ENCODE measurements around the gene GALNT4. TPM values are rescaled to one million over a fixed set of nuclear protein-coding genes. Genes with fewer than 3 reads are reported as not detected.
A peak's percentile ranks its signal among the peaks of the same experiment; 100 is the strongest.

Gene GALNT4
- total RNA-seq, 2 experiments from 2014 or later: 2.9 to 3.4 TPM

GRCh38 chr12:89528434-89528833, 3.8 kb upstream of the GALNT4 start:
- H3K4me3 Mint-ChIP-seq: no peak overlapping the region
- no peaks in the 10 kb centered on the region for H3K27me3 Mint-ChIP-seq (ENCODE audit: low read depth)
- DNase-seq: no peak
- no peak overlapping the region for H3K27ac Mint-ChIP-seq
- intact Hi-C loops (cut with micrococcal nuclease): no loop called here
- CTCF ChIA-PET: interaction anchor here (0.8 to 7.9 kb wide), 7 partner anchors 15 to 510 kb away, joined by 3 to 67 read pairs (median 3); no protein-coding TSS in a partner anchor
- no peaks in the 10 kb centered on the region for H3K9me3 Mint-ChIP-seq
- H3K36me3 Mint-ChIP-seq (ENCODE audit: low read depth): peaks cover 8% of the 10 kb centered on the region
- peaks cover 18% of the 10 kb centered on the region for H3K4me1 Mint-ChIP-seq (ENCODE audit: low read depth)

DNA sequence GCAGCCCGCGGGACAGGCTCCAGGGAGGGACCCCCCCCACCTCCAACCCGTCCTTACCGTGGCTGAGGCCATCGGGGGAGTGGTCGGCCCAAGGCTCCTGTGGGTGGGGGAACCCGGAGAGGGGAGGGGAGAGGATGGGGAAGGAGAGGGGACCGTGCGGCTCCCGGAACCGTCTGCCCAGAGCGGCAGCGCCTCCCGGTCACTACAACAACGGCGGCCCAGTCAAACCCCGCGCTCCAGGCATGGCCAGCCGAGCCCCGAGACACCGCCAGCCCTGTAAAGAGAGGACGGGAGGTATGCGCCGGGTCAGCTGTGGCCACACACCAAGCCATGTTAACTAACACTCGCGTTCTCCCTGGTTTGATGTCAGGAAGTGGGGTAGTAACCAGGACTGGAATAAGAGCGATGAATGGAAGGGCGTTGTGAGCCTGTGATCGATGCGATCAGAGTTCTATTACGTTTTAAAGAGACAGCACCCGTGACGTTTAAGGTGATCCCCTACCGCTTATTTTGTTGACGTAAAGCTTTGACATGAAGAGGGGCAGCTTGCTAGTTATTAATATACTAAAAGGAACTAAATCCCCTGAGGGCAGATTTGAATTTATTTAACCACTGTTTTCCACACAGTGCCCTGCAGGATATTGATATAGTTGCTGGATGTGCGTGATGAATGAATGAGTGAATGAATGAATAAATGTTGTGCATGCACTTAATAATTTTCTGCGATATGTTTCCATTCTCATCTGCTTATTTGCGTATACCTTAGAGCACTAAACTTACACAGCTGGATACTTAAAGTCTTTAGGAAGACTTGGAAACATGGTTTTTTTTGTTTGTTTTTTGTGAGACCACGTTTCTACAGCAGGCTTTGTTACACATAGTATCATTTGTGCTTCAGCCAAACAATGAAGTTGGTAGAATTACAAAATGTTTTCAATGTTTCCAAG, 1.5 kb upstream of the GALNT4 start, which contains the start of gene POC1B:
TSS of gene POC1B (minus strand) at position 224 of the 947 bp plus-strand sequence. CDS start at position 72, 152 bp downstream.
- peak; percentile 76 for DNase-seq
- Mint-ChIP-seq H3K4me3 (peak within 1 kb of the TSS; percentile 94), H3K9me3 (no peaks in the 10 kb centered on the region), H3K4me1 (ENCODE audit: low read depth) (peaks cover 40% of the 10 kb centered on the region), H3K27me3 (ENCODE audit: low read depth) (no peaks in the 10 kb centered on the region), H3K27ac (peak within 1 kb of the TSS; percentile 93), H3K36me3 (ENCODE audit: low read depth) (peaks cover 15% of the 10 kb centered on the region)
- intact Hi-C loops (cut with micrococcal nuclease): loop anchor here (1.0 to 2.0 kb wide), 7 partner anchors 127 to 1384 kb away; partner anchors contain the start of genes CEP290, DUSP6 and TMTC3
- CTCF ChIA-PET: interaction anchor here (0.5 to 7.9 kb wide), 7 partner anchors 55 to 511 kb away, joined by 3 to 67 read pairs (median 4); no protein-coding TSS in a partner anchor

DNA sequence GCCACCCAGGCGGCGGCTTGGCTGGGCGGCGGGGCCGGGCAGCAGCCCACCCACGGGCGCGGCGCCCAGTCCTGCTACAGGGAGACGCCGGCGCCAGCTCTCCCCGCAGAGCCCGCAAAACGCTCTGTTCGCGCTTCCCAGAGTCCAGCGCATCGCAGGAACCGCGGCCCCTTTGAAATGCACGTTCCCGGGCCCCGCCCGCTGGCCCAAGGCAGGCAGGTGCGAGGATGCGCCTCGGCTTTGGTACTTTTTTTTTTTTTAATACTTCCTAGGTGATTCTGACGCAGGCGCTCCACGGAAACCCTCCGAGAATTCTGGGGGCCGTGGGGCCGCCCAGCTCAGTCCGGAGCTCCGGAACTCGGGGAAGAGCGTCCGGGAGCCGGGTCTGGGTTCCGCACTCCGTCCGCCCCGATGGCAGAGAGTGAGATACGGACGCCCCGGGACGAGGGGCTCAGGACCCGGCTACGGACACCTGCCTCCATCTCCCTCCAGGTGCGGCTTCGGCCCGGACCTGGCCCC, 768 bp upstream of the GALNT4 start:
- DNase-seq: peak; percentile 60
- intact Hi-C loops (cut with micrococcal nuclease): no loop called here
- Mint-ChIP-seq H3K9me3 (no peaks in the 10 kb centered on the region), H3K4me1 (ENCODE audit: low read depth) (peaks cover 41% of the 10 kb centered on the region), H3K27ac (peak overlapping the region; percentile 93), H3K36me3 (ENCODE audit: low read depth) (peaks cover 15% of the 10 kb centered on the region), H3K4me3 (peak overlapping the region; percentile 94), H3K27me3 (ENCODE audit: low read depth) (no peaks in the 10 kb centered on the region)
- CTCF ChIA-PET: interaction anchor here (0.6 to 7.9 kb wide), 5 partner anchors 48 to 507 kb away, joined by 4 to 67 read pairs (median 6); no protein-coding TSS in a partner anchor

- Mint-ChIP-seq H3K36me3 (ENCODE audit: low read depth) (peaks cover 17% of the 10 kb centered on the region), H3K4me3 (peak overlapping the region; percentile 94), H3K27ac (peak overlapping the region; percentile 84), H3K9me3 (no peaks in the 10 kb centered on the region), H3K4me1 (ENCODE audit: low read depth) (peaks cover 41% of the 10 kb centered on the region), H3K27me3 (ENCODE audit: low read depth) (no peaks in the 10 kb centered on the region)
- intact Hi-C loops (cut with micrococcal nuclease): loop anchor here (1.0 kb wide), 3 partner anchors 29 to 484 kb away; no protein-coding TSS in a partner anchor
- CTCF ChIA-PET: interaction anchor here (0.6 to 7.9 kb wide), 12 partner anchors 9 to 505 kb away, joined by 3 to 67 read pairs (median 6); no protein-coding TSS in a partner anchor
- DNase-seq: no peak
These were observed 604 bp downstream of the GALNT4 start for GRCh38 chr12:89523843-89524540.

DNA sequence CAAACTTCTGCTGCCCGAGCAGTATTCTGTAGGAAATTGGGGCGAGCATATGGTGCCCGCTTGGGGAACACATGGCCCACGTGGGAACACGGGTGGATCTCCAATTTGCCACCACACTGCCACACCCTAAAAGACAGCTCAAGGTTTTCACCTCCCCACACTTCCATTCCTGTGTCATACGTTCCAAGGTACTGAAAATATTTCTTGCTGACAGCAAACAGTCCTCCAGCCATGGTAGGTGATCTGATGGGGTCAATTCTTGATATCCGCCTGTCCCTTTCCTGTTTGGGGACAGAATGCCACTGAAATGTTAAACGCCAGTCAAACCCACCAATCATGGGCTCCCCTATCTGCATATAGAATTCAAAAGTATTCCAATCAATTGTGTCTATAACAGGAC, 1.2 kb downstream of the GALNT4 start:
- Mint-ChIP-seq H3K27ac (no peak overlapping the region), H3K4me1 (ENCODE audit: low read depth) (peaks cover 44% of the 10 kb centered on the region), H3K27me3 (ENCODE audit: low read depth) (no peaks in the 10 kb centered on the region), H3K4me3 (peak overlapping the region; percentile 14), H3K36me3 (ENCODE audit: low read depth) (peaks cover 17% of the 10 kb centered on the region), H3K9me3 (no peaks in the 10 kb centered on the region)
- intact Hi-C loops (cut with micrococcal nuclease): no loop called here
- DNase-seq: no peak
- CTCF ChIA-PET: interaction anchor here (0.6 to 7.9 kb wide), 4 partner anchors 52 to 506 kb away, joined by 3 to 67 read pairs (median 6); no protein-coding TSS in a partner anchor

GRCh38 chr12:89521364-89522223, 3.0 kb downstream of the GALNT4 start:
- Mint-ChIP-seq H3K27ac (no peak overlapping the region), H3K36me3 (ENCODE audit: low read depth) (peaks cover 17% of the 10 kb centered on the region), H3K4me1 (ENCODE audit: low read depth) (peaks cover 41% of the 10 kb centered on the region), H3K27me3 (ENCODE audit: low read depth) (no peaks in the 10 kb centered on the region), H3K9me3 (no peaks in the 10 kb centered on the region), H3K4me3 (no peak overlapping the region)
- no peak for DNase-seq
- intact Hi-C loops (cut with micrococcal nuclease): no loop called here
- CTCF ChIA-PET: interaction anchor here (0.7 to 7.9 kb wide), 7 partner anchors 23 to 504 kb away, joined by 3 to 67 read pairs (median 3); no protein-coding TSS in a partner anchor

DNA sequence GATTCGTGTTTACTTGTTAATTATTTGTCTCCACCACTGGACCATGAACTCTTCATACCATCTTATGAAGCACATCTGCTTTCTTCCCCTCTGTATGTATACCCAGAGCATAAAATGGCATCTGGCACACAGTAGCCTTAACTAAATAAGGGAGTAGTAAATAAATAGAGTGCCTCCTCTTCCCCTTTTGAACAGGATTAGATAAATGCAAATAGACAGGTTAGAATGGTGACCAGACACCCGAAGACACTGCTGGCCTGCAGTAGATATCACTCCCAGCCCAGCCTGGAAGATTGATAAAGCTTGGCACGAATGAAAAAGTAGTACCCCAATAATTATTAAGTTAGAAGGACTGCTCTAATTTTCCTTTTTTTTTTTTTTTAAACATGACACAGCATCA, 6.9 kb downstream of the GALNT4 start:
- H3K4me1 Mint-ChIP-seq (ENCODE audit: low read depth): peaks cover 23% of the 10 kb centered on the region
- intact Hi-C loops (cut with micrococcal nuclease): no loop called here
- no peak overlapping the region for H3K27ac Mint-ChIP-seq
- H3K4me3 Mint-ChIP-seq: no peak overlapping the region
- H3K27me3 Mint-ChIP-seq (ENCODE audit: low read depth): no peaks in the 10 kb centered on the region
- no peak for DNase-seq
- peaks cover 3% of the 10 kb centered on the region for H3K36me3 Mint-ChIP-seq (ENCODE audit: low read depth)
- no peaks in the 10 kb centered on the region for H3K9me3 Mint-ChIP-seq
- CTCF ChIA-PET: interaction anchor here (0.5 to 0.8 kb wide), 3 partner anchors 18 to 1423 kb away, joined by 3 to 4 read pairs (median 4); no protein-coding TSS in a partner anchor

GRCh38 chr12:89516633-89517032, 8.0 kb downstream of the GALNT4 start:
- H3K4me1 Mint-ChIP-seq (ENCODE audit: low read depth): peaks cover 14% of the 10 kb centered on the region
- H3K4me3 Mint-ChIP-seq: no peak overlapping the region
- CTCF ChIA-PET: no interaction called here
- no peak for DNase-seq
- intact Hi-C loops (cut with micrococcal nuclease): no loop called here
- no peak overlapping the region for H3K27ac Mint-ChIP-seq
- peaks cover 2% of the 10 kb centered on the region for H3K36me3 Mint-ChIP-seq (ENCODE audit: low read depth)
- no peaks in the 10 kb centered on the region for H3K27me3 Mint-ChIP-seq (ENCODE audit: low read depth)
- no peaks in the 10 kb centered on the region for H3K9me3 Mint-ChIP-seq

GRCh38 chr12:89514751-89515150, 9.8 kb downstream of the GALNT4 start:
- Mint-ChIP-seq H3K36me3 (ENCODE audit: low read depth) (peaks cover 2% of the 10 kb centered on the region), H3K4me3 (no peak overlapping the region), H3K4me1 (ENCODE audit: low read depth) (peaks cover 7% of the 10 kb centered on the region), H3K27ac (no peak overlapping the region), H3K27me3 (ENCODE audit: low read depth) (no peaks in the 10 kb centered on the region), H3K9me3 (no peaks in the 10 kb centered on the region)
- CTCF ChIA-PET: interaction anchor here (1.0 kb wide), 1 partner anchor 10 kb away, joined by 3 read pairs; the partner anchor contains the start of gene GALNT4
- no peak for DNase-seq
- intact Hi-C loops (cut with micrococcal nuclease): no loop called here

DNA sequence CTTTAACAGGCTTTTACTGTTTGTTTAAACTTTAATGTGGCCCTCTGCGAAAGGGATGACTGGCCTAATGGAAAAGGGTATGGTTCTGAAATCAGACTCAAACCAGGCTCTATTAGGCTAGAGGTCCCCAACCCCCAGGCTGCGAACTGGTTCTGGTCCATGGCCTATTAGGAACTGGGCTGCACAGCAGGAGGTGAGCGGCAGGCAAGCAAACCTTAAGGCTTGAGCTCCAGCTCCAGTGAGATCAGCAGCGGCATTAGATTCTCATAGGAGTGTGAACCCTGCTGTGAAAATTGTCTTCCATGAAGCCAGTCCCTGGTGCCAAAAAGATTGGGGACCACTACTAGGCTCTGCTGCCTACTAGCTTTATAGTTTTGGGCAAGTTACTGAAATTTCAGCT, 11.1 kb downstream of the GALNT4 start:
- DNase-seq: no peak
- intact Hi-C loops (cut with micrococcal nuclease): no loop called here
- CTCF ChIA-PET: interaction anchor here (1.1 to 2.4 kb wide), 2 partner anchors 16 to 52 kb away, joined by 3 to 10 read pairs; no protein-coding TSS in a partner anchor
- Mint-ChIP-seq H3K27me3 (ENCODE audit: low read depth) (no peaks in the 10 kb centered on the region), H3K27ac (no peak overlapping the region), H3K4me1 (ENCODE audit: low read depth) (peaks cover 6% of the 10 kb centered on the region), H3K36me3 (ENCODE audit: low read depth) (no peaks in the 10 kb centered on the region), H3K9me3 (no peaks in the 10 kb centered on the region), H3K4me3 (no peak overlapping the region)

All from activated naive CD4-positive, alpha-beta T cell treated with anti-CD3 and anti-CD28 coated beads for 36 hours (primary cell).